SH-SY5Y (cell line): ENCODE data around the gene DPEP3.

ENCODE experiments used
- GATA2 ChIP-seq: IDR thresholded peaks from 2 replicates; pipeline ENCODE4 v1.6.1; 2011; ENCODE audit warnings: mild to moderate bottlenecking, low read depth, low read length
- GATA3 ChIP-seq: IDR thresholded peaks from 2 replicates; pipeline ENCODE4 v1.6.1; 2011; ENCODE audit warnings: low read depth, mild to moderate bottlenecking, low read length, moderate library complexity

DPEP3 gene

GRCh38 chr16:67977005-67977404 is 3.3 kb downstream of the DPEP3 start:
- TF ChIP-seq GATA3 (no peak), GATA2 (no peak)

DNA sequence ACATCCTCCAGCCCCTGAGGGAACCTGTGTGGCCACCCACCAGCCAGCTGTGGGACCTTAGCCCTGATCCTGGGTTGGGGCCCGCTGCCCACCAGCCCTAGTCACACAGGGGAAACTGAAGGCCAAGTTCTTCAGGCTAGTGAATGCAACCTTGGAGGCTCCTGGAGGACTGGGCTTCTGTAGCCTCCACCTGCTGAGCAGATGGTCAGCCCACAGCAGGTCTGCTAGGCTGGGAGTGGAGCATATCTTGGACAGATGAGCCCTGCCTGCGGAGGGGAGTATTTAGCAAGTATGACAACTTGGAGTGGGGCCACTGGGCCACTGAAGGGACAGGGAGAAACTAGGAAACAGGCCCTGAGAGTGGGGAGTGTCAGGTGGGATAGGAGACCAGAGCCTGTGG is 4.1 kb downstream of the DPEP3 start:
- TF ChIP-seq GATA2, result no peak
- TF ChIP-seq GATA3, result no peak

DNA sequence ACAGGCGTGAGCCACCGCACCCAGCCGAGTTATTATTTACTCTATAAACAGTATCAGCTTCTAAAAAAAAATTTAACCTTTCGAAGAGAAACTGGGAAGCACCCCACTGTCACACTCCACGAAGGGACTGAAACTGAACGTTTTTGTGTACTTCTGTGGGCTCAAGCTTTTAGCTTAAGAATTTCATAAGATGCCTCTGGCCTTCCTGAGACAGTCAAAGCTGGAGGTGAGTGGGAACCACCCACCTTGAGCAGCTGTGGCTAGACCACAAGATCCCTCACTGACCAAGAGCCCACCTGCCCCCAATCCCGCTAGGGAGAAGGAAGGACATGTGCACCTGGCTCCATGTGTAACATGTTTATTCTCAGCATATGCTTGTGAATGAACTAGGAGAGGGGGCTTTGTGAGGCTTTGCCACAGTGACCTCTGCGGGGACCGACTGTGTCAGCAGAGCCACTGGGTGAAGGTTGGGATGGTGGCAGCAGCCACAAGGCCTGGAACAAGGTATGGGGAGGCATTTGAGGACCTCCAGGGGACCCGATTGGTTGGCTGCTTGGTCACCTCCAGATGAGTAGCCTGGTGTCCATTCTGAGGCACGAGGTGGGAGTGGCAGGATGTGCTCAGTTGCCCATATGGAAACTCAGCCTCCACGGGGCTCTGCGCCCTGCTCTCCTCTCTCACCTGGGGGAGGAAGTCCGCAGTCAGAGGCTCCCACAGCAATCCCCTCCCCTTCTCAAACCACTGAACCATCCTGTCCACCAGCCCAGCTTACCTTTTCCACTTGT is 4.8 kb downstream of the DPEP3 start:
- TF ChIP-seq GATA3 (no peak), GATA2 (no peak)

GRCh38 chr16:67971111-67971510 is 9.2 kb downstream of the DPEP3 start:
- no peak for TF ChIP-seq GATA2
- TF ChIP-seq GATA3, result no peak

DNA sequence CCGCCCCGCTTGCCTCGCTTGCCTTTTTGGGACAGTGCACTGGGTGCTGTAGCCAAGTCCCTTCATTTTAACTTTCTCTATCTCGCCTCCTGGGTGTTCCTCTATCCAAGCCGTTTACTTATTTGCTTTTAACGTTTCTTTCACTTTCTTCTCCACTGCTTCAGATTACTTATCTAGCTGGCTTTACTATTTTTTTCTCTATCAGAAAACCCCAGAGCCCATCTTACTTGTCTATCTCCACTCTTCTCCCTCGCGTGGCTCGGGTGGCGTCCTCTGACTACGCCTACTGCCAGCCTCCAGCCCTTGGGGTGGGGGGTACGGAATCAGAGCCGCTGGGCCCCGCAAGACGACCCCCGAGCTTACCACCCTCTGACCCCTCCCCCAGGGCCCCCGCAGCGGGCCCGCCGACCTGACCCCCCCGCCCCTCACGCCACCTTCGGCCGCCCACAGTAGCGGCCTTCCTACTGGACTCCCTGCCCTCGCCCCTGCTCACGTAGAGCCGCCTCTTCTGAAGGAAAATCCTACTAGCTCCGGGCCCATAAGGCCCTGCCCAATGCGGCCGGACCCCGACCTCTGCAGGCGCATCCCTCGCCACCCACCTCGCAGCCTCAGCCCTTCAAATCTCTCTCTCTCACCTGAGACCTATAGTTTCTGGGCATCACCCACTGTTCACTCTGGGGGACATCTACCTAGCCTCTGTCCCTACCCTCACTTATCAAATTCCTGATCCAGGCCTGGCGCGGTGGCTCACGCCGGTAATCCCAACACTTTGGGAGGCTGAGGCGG is 10.9 kb downstream of the DPEP3 start:
- TF ChIP-seq GATA2 (no peak), GATA3 (no peak)

DNA sequence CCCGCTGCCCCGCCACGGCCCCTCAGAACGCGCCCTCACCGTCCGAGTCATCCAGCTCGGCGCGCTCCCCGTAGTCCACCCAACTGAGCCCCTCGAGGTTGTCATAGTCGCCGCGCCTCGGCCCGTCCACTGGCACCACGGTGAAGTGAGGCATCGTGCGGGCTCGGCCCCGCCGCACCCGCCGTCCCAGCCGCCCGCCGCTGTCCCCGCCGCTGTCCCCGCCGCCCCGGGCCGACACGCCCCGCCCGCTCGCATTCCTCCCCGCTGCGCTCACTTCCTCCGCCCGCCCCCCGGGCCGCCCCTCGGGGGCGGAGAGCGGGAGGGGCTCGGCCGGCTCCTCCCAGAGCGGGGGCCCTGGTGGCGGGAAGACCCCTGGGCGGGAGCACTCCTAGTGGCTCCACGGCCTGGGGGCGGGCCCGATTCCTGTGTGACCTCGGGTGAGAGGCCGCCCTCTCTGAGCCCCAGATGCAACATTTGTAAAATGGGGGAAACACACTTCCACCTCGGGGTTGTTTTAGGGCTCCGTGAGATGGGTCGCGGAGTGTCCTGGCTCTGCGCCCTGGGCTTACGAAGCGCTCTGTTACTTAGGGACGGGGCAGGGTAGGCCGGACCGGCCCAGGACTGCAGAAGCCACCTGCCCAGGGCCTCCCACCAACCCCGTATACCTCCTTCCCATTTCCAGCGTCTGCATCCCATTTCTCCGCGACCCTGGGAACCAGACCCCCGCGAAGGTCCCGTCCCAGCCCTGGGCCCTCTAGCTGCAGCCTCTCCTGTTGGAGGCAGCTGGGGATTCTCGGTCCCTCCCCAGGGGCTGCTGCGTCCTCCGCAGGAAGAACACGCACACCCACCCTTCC is 11.7 kb downstream of the DPEP3 start, which contains the start of gene SLC12A4:
Gene SLC12A4, minus strand, starts transcription at position 238 of the 854 bp plus-strand sequence. Its CDS starts 84 bp downstream, at position 154.
- no peak for TF ChIP-seq GATA2
- no peak for TF ChIP-seq GATA3

- TF ChIP-seq GATA2, result no peak
- no peak for TF ChIP-seq GATA3
Observed at GRCh38 chr16:67967958-67968399, 12.3 kb downstream of the DPEP3 start.

DNA sequence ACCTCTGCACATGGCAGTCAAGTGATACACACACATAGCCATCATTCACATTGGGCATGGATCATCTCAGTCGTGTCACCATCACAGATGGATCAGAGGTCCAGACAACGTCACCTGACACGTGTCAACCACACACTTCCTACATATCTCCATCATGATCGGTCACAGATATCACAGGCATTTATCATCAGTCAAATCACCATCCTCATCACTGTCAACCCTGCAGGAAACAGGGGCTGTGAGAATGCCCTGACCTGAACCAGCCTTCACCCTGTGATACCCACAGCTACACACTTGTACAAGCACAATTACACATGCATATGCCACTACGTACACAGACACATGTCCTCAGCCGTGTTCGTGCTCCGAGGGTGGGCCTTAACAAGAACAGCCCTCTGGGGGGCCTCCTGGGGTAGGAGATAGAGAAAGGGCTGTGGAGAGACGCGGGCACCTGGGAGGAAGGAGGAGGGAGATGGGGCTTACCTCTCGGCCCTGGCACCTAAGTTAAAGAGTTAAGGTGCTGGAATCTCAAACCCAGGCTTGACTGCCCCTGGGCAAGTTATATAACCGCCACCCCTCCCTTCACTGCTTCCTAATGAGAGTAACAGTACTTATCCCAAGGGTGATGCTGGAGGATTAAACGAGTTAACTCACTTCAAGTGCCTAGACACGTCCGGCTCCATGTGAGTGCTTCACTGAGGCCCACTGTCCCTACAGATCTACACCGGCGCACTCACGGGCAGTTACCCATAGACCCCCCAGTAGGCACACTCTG is 12.9 kb downstream of the DPEP3 start:
- TF ChIP-seq GATA3 (no peak), GATA2 (no peak)

- no peak for TF ChIP-seq GATA3
- no peak for TF ChIP-seq GATA2
Observed at GRCh38 chr16:67966549-67967182, 13.6 kb downstream of the DPEP3 start.

DNA sequence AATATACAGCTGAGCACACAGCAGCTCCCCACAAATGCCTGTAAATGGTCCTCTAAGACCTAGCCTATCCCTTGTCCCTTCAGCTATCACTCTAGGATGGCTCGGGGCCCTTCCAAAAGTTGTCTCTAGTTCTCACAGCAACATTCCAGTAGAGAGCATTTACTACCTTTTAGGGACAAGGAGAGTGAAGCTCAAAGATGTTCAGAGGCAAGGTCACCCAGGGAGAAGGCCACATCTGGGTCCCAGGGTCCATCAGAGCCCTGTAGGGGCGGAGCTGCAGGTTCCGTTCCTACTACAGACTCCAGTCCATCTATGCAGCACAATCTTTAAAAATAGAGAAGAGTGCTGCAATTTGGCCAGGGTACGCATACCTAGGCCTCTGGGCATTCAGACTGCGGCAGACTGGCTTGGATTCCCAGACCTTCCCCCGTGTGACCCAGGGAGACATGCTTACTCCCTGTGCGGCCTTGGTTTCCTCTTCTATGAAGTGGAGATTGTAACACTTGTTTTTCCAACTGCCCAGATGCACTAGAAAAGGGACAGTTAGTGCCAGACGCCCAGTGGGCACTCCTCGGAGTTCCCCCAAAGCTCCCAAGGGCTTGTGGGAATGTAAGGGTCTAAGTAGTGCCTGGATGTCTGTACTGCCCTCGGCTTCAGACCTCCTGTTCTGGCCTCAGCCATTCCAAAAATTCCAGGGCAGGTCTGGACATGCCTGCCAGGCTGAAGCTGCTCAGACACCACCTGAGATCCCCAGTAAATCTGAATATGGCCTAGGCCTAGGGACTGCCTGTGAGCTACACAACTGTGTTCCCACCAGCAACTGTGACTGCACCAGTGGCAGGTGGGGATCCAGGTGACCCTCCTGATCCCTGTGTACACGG is 14.4 kb downstream of the DPEP3 start:
- TF ChIP-seq GATA2 (no peak), GATA3 (no peak)

DNA sequence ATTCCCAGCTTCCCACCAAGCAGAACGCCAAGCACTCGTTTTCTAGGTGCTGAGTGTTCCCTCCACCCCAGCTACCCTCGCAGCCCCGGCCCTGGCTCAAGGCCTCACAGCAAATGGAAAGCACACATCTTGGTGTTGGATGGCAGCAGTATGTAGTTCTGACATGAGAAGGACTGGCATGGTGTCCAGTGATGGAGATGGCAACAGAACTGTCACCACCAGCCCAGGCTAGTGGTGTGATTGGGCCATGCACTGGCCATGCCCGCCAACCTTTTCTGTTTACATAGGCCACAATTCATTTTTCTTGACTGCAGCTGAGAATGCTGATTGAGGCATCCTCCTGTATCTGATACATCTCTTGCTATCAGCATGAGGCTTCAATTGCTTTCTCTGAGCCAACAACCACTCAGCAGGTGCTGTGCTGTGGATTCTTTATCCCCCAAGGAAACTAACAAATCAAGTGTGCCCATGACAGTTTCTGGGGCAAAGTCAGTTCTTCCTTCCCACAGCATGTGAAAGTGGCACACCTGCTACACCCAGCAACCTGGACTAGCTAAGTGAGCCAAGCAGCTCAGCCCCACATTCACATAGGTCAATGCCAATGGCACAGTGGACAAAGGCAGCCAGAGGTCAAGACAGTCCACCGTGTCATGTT is 15.7 kb downstream of the DPEP3 start:
- TF ChIP-seq GATA3, result no peak
- no peak for TF ChIP-seq GATA2

- TF ChIP-seq GATA2 (no peak), GATA3 (no peak)
Observed at GRCh38 chr16:67963662-67964321, 16.5 kb downstream of the DPEP3 start.
